Activated effector memory CD4-positive, alpha-beta T cell treated with Interleukin-2 at 50 U/mL for 16 hours (primary cell): Measurements from ENCODE around the gene ABL2.

ENCODE experiments used
- DNase-seq: peaks from one replicate; pipeline ENCODE4 v3.0.0-alpha.2; 2020

The ABL2 gene

GRCh38 chr1:179128520-179128919 is 101.0 kb downstream of the ABL2 start:
- no peak for DNase-seq

GRCh38 chr1:179127163-179127895 is 102.1 kb downstream of the ABL2 start:
- DNase-seq = no peak

GRCh38 chr1:179126338-179127060 is 103.0 kb downstream of the ABL2 start:
- DNase-seq = no peak

GRCh38 chr1:179124873-179125272 is 104.6 kb downstream of the ABL2 start:
- no peak for DNase-seq

- DNase-seq = no peak
These were observed 108.1 kb downstream of the ABL2 start for GRCh38 chr1:179121159-179121938.

- DNase-seq = no peak
These were observed 108.7 kb downstream of the ABL2 start for GRCh38 chr1:179120736-179121135.

- DNase-seq = no peak
These were observed 110.0 kb downstream of the ABL2 start for GRCh38 chr1:179119513-179119912.

GRCh38 chr1:179115181-179115580 is 114.3 kb downstream of the ABL2 start:
- no peak for DNase-seq

GRCh38 chr1:179108644-179109043 is 120.8 kb downstream of the ABL2 start:
- no peak for DNase-seq

- no peak for DNase-seq
These were observed 121.5 kb downstream of the ABL2 start for GRCh38 chr1:179107706-179108629.

- DNase-seq = no peak
These were observed 124.1 kb downstream of the ABL2 start for GRCh38 chr1:179105393-179105792.

GRCh38 chr1:179104611-179105250 is 124.7 kb downstream of the ABL2 start:
- no peak for DNase-seq

GRCh38 chr1:179103999-179104398 is 125.5 kb downstream of the ABL2 start:
- no peak for DNase-seq

- DNase-seq = no peak
These were observed 127.9 kb downstream of the ABL2 start for GRCh38 chr1:179101566-179101965.

- no peak for DNase-seq
These were observed 129.6 kb downstream of the ABL2 start for GRCh38 chr1:179099891-179100290.

- no peak for DNase-seq
These were observed 133.6 kb downstream of the ABL2 start for GRCh38 chr1:179095924-179096323.

GRCh38 chr1:179095377-179095776 is 134.1 kb downstream of the ABL2 start:
- DNase-seq = no peak

- DNase-seq = no peak
These were observed 134.7 kb downstream of the ABL2 start for GRCh38 chr1:179094818-179095217.

GRCh38 chr1:179092896-179093461 is 136.5 kb downstream of the ABL2 start:
- DNase-seq = no peak

GRCh38 chr1:179091691-179092165 is 137.7 kb downstream of the ABL2 start:
- DNase-seq = no peak

- no peak for DNase-seq
These were observed 138.6 kb downstream of the ABL2 start for GRCh38 chr1:179090923-179091322.

- DNase-seq = no peak
These were observed 139.0 kb downstream of the ABL2 start for GRCh38 chr1:179090522-179090921.
